OCI-LY7 (cell line): ENCODE results near the gene ARR3.
"Not testable (repeated sequence)": the region's sequence is repeated elsewhere in the genome, so short reads cannot be mapped to it uniquely, and the experiment has no call there.

ENCODE experiments used
- CTCF ChIP-seq: fragments of 200-600 bp; sonication (generic); conservative IDR thresholded peaks from 2 replicates; pipeline ENCODE4 v1.5.1; 2014; ENCODE audit warnings: mild to moderate bottlenecking, antibody characterized with exemption, low read length, moderate library complexity, mixed read lengths
- EZH2phosphoT487 ChIP-seq: fragments of 200-600 bp; sonication (generic); IDR thresholded peaks from 2 replicates; pipeline ENCODE4 v1.6.1; 2018; ENCODE audit warnings: low read depth, borderline replicate concordance, mild to moderate bottlenecking, mixed run types, antibody characterized with exemption, low read length, moderate library complexity, mixed read lengths

GRCh38 chrX:70243601-70244000 is 24.5 kb upstream of the ARR3 start:
- TF ChIP-seq CTCF, EZH2phosphoT487: not testable (repeated sequence)
